Left renal pelvis (tissue), 4 donors: Measurements from ENCODE around the gene PTGER2. TPM values are rescaled to one million over a fixed set of nuclear protein-coding genes. Genes with fewer than 3 reads are reported as not detected.

Source experiments
- DNase-seq, 4 donors: peaks; one replicate each; pipeline ENCODE4 v3.0.0-alpha.2; 2013; ENCODE audit warnings: low read depth in 4 of 4, low spot score in 3 of 4
- polyA plus RNA-seq, 4 donors: library from polyadenylated mRNA; unstranded; fragments of 120-200 nt; gene quantifications; one replicate each; pipeline ENCODE4 v1.2.1, GENCODE V29; 2013; ENCODE audit not compliant: insufficient read length in 4 of 4

Gene PTGER2
- polyA plus RNA-seq, 4 donors, result 5.7 to 8.2 (median 7.0) TPM

DNA sequence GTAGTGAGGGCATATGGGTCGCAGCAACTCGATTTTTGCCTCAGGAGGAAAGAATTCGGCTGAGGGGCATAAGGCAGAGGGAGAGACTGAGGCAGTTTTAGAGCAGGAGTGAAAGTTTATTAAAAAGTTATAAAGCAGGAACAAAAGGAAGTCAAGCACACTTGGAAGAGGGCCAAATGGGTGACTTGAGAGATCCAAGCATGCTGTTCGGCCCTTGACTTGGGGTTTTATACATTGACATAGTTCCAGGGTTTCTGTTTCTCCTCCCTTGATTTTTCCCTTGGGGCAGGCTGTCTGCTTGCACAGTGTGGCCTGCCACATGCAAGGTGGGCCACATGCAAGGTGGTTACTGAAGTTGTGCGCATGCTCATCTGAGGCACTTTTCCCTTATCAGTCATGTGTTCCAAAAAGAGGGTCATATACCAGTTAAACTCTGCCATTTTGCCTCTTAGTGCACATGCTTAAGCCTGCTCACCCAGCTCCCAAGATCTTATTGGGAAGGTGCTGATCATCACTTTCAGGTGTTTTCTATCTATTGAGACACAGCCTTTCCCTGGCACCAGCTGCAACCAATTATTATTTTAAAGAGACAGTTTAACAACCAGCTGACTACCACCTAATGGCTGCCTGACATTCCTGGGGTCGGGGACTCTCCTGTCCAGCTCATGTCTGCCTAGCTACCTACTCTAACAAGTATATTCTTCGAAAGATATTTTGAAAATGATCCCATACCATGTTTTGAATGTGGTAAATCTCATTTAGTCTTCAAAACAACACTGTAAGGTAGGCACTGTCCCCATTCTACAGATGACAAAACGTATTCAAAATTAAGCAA is 19.9 kb downstream of the PTGER2 start:
- no peak for DNase-seq

DNA sequence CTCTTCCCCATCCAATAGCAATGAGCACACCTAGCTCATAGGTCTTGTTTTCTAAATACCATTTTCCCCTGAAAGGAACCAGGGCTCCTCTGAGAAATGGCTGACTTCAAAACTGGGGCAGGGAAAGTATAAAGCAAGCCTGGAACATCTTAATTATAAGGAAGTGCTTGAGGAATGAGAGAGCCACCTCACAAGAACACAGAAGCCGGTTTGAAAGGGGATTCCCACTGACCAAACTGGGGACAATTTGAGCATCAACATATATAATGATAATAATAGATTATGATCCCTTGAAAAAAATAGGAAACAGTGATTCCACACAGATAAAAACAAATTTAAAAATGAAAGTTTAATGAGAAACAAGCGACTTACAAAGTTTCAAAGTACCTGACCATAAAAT is 22.1 kb downstream of the PTGER2 start:
- no peak for DNase-seq

DNA sequence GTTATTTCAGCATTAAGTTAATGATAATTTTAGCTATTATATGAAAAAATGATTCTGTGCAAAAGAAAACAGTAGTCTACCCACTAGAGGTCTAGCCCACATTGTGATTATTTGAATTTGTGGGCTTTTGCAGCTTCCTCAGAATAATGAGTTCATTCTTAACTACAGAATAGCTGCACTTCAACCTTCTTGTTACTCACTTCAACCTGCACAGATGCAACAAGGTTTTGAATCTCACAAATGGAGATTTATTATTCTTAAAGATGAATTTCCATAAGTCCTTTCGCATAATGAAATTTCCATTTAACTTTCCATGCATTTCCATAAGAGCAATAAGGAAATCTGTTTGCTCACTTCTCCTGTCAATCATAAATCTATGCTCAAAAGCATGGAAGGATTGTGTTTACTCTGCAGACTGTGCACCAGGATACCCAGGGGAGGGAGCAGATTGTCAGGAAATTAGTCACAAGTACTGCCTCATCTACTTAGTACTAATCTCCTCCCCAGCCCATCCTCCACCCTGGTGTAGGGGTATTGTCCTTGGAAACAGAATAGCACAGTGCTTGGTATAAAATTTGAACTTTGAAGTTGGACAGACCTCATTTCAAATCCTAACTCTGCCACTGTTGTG is 24.1 kb downstream of the PTGER2 start:
- DNase-seq, result no peak

DNA sequence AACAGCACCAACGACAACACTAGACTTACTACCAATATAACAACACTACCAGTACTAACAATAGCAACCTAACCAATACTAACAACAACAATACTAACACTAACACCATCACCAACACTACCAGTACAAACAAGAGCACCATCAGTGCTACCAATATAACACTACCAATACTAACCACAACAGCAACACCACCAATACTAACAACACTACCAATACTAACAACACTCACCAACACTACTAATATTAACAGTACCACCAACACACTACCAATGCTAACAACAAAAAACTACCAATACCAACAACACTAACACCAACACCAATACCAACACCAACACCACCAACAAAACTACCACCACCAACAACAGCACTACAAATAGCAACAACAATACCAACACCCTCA is 25.1 kb downstream of the PTGER2 start:
- DNase-seq, result no peak

DNA sequence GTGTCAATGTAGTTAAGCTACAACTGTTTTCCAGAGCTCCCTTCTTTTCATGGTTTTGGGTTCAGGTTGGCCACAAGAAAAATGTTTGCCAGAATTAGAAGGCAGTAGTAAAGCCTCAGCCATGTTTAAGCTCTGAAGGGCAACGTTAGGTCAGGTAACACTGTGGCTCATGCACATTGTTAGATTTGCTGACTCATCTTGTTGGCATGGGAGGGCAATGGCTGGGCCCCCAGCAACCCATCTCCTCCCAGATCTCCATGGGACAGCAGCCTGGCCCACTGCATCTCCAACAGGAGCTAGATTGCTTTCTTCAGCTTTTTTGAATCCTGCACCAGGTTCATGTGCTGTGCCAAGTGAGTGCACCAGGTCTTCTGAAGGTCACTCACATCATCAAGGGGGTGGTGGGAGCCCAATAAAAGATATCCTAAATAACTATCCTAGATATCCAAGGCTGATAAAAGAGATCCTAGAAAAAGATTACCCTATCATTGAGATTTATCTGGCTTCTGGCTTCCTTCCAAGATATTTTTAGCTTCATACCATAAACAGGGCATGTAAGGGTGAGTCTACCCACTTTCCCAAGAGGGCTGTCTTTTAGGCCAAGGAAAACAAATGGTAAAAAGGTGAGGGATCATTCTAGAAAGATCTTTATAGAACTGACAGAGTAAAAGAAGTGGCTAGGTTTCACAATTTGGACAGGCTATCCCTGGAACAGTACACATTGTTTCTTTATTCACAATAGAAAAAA is 28.9 kb downstream of the PTGER2 start:
- no peak for DNase-seq

DNA sequence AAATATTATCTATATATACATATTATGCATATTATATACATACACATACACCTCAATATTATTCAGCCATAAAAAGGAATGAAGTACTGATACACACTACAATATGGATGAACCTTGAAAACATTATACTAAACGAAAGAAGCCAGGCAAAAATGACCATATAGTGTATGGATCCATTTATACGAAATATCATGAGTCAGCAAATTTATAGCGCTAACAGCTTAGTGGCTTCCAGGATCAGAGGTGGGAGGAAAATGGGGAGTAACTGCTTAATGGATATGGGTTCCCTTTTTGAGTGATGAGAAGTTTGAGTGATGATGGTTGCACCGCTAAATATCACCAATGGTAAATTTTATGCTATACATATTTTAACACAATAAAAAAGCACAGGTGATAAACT is 32.7 kb downstream of the PTGER2 start:
- DNase-seq, result no peak

DNA sequence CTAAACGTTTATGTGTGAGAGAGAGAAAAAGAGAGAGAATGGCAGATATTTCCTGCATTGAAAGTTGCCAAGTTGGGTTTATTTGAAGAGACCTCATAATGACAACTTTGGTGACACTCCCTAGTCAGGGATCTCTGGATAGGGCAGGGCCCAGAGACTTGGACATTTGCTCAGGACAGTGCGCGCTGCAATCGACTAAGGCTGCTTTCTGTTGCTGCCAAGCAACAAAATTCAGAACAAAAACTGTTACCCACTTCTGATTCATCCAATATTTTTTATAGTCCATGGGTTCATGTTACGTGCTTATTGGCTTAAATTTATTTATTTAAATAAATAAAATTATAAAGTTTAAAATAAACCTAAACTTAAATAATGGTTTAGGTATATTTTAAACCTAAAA is 34.2 kb downstream of the PTGER2 start:
- DNase-seq, result no peak

DNA sequence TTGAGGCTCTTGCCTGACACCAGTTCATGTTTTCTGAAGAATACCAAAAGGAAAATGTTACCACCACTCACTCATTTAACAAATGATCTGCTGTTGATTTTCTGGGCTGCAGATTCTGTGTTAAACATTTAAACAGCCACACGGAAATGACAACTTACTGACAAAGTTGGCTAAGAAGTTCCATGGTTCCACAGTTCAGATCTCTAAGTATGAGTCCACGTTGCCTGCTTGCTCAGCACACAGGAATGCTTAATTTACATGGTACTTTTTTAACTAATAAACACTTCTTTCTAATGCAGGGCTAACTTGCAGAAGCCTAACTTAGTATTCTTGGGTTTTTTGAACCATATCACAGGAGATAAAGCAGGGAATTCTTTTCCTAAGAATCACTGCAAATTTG is 34.7 kb downstream of the PTGER2 start:
- no peak for DNase-seq

DNA sequence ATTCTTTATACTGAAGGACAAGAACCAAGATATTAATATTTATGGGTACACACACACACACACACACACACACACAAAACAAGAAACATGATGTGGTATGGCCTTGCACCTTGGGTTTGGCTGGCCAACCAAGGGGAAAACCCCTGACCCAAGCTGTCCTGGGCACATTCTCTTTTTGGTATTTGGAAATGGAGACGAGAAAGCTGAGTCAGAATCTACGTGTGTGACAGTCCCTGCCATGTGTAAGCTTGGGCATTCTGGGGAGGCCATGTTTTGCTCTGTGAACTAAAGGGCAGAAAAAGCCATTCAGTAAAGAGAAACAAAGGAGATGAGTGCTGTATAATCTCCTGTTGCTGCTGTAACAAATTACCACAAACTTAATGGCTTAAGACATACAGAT is 35.6 kb downstream of the PTGER2 start:
- DNase-seq, result no peak

DNA sequence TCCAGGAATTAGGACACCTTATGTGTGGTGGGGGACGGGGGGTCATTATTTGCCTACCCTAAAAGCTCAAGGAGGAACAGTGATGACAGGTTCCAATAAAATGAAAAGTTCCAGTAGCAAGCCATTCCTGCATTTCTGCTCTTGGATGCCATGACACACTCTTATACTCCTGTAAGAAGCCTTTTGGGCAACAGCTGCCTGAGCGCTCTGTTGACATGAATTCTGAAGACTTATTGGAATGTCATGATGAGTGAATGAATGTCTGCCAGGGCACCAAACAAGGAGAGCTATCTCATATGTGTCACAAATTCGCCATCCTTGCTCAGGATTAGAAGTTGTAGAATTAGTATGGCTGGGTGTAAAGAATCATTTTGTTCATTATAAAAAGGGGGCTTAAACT is 36.3 kb downstream of the PTGER2 start:
- DNase-seq, result no peak

DNA sequence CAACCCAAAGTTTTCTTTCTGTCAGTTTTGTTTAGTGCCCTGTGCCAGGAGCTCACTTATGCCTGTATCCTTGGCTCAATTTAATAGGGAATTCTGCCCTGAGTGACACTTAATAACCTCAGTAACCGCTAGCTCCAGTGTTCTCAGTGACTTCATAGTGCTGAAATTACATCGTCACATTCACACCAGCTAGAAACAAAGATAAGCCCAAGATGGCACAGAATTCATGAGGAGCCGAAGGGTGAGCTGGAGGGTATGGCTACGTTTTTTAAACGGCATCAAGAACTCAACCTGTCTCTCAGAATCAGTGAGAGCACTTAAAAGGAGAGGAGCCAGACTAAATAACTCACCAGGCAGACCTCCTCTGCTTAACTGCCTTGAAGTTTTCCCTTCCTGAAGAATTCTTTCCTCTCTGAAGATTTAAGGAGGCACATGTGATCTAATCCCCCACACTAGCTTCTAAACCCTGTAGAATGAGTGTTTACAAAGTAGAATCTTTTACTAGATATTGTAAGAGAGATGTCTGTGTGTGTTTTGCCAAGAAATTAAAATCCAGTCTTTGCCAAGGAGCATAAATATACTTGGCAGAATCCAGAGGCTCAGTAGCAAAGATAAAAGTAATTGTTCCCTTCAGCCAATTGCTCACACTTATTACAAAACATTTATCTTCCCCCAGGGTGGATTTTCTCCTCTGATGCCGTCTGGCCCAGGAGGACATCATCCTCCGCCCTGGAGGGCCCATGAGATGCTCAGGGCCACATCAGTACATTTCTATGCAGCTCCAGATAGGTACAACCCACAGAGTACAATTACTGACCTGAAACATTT is 37.3 kb downstream of the PTGER2 start:
- DNase-seq, result peak in 1 of 4 donors; percentile 54

DNA sequence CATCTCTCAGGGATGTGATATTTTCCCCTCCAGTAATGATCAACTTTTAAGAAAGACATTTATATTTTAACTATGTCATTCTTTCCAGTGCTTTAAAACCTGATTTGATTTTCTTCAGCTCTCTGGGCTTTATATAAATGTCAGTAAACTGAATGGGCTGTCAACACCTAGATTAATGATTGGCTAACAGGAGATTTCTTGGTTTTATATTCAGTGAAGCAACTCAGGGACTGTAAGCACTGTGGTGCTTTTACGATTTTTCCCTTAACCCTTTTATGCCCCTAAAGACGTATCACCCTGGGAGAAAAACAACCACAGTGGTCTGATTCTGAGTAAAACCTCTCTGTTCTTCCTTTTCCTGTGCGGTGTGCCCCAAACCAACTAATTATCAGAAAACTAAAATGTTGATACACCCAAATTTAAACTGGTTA is 38.0 kb downstream of the PTGER2 start:
- DNase-seq, result peak in 1 of 4 donors; percentile 45

DNA sequence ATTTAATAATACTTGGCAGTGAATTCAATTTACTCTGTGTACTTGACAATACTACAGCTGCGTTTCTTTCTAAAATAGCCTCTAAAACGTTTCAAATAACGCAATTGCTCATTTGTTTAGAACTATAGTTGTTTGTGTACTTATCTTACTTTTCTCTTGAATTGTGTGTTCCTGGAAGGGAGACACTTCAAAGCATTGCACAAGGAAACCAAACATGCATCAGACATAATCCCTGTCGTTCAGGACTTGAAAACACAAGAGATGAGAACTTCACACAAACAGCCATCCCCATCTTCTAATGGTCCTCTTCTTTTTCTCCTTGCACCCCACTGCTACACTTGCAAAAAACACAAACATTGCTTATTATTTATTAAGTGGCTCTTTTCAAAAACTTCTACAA is 38.5 kb downstream of the PTGER2 start:
- no peak for DNase-seq

DNA sequence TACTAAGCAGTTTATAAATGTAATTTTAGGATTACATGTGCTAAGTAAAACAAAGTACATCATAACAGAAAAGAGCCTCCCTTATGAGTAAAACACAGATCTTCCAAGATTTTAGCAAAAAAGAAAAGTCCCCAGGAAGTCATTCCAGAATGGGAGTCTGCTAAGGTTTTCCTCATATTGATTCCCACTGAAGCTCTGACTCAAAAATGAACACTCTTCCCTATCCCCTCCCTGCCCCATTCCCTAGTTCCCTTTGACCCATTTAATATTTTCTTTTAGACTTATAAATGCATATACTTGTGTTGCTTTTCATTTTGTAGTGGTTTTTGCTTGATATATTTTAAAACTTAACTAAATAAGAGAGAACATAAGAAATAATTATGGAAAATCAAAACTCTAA is 40.1 kb downstream of the PTGER2 start:
- DNase-seq, result no peak

DNA sequence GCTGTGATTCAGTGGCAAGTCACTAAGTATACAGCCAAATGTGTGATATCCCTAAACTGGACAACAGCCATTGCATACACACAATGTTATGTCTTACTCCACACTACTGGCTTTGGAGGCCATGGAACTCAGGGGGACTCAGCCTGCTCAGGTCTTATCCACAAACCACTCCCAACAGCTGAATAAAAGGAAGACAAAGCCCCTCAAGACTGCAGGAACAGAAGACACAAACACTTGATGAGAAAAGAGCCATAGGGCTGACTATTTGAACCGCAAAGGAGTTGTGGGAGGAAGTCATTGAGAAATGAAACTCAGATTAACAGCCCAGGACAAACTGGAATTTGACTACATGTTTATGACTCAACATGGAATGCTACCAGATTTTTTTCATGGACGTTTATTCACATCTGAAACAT is 40.9 kb downstream of the PTGER2 start:
- DNase-seq, result no peak

DNA sequence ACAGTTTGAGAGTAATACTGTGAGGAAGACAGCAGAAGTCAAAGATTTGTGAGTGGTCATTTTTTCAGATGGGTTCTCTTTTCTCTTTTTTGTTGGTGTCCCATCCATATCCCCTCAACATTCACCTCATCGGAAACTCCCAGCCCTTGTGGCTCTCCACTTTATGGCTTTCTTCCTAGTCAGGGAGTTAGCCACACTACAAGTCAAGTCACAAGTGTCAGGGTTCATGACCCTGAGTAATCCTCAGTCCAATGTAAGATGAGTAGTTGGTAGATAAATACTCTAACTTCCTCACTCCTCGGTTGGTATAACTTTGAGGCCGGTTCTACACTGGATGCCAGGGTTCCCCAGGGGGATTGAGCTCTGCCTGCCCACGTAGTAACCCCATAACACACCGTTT is 41.4 kb downstream of the PTGER2 start:
- no peak for DNase-seq

DNA sequence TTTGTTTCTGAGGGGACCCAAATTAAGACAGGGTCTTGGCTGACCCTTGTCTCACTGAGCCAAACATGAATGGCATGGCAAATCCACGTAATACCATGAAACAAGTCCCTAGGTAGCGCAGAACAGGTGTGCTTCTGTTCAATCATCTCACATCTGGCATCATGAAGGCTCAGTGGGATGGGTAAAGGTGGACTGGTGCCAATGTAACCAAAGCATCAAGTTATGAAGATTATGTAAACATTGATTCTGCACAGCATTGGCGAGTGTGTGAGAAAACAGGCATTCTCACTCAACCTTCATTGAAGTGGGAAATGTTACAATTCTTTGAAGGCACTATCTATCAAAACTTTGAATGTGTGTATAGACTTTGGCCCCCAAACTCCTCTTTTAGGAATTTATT is 41.9 kb downstream of the PTGER2 start:
- DNase-seq, result no peak

DNA sequence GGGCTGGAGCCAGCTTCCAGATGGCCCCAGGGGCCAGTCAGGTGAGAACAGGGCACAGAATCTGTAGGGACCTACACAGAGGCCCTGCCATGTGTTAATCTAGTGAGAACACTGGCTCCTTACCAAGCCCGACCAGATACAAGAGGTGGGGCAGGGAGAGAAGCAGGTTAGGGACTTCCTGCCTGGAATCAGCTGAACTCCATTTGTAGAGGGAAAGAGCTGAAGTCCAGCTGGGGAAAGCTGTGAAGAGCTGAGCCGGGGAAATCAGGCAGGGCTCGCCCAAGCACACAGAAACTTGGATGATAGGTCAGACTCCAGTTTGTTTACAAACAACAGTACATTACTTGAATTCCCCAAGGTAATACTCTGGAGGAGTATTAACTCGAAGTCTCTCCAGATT is 46.7 kb downstream of the PTGER2 start:
- DNase-seq, result no peak

DNA sequence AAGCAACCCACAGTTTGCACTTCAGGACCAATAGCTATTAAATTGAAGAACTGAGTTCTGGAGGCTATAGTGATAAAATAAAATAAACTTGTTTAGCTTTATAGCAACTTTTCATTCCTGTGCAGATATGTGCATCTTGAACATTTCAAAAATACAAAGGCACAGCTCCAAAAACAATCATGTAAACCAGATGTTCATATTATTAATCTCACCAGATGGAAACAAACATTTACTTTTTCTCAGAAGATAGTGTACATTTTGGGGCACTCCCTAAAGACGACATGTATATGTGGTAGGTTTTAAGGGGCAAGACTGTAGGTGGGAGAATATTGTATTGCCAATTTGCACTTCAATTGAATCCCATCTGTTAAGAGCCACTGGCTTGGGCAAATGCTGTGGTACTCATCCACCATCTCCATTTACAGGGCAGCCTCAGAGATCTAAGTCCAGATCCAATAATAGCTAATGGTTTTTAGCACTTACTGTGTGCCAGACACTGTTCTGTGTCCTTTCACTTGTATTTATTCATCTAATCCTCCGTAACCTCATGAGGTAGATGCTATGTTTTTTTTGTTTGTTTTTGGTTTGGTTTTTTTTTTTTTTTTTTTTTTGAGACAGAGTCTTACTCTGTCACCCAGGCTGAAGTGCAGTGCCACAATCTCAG is 49.1 kb downstream of the PTGER2 start:
- no peak for DNase-seq

DNA sequence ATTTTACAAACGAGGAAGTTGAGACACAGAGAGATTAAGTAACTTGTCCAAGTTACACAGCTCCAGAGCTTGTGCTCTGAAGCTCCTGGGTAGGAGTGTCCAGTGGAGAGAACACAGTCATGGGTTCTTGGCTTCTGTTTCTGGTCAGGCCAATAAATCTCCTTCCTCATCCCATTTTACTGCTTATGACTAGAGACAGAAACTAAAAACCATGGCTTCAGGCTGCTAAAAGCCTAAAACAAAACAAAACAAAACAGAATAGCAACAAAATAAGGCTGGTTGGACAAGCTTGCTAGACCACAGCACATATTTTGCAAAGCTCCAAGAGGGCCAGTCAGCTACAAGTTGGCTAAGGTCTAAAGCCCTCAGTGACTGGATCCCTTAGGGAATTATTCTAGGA is 49.8 kb downstream of the PTGER2 start:
- no peak for DNase-seq
